ENCODE data around the gene FAM120A.

Gene FAM120A

GRCh38 chr9:93597871-93598646 is 146.6 kb downstream of the FAM120A start:
- DNase-seq: no peak

- DNase-seq: no peak
These were observed 147.3 kb downstream of the FAM120A start for GRCh38 chr9:93598647-93599241.

- DNase-seq: no peak
These were observed 148.3 kb downstream of the FAM120A start for GRCh38 chr9:93599571-93600403.

- DNase-seq: no peak
These were observed 149.0 kb downstream of the FAM120A start for GRCh38 chr9:93600504-93600903.

- DNase-seq: no peak
These were observed 149.6 kb downstream of the FAM120A start for GRCh38 chr9:93601063-93601462.

GRCh38 chr9:93601666-93602065 is 150.2 kb downstream of the FAM120A start:
- no peak for DNase-seq

GRCh38 chr9:93603011-93603410 is 151.5 kb downstream of the FAM120A start:
- DNase-seq: no peak

GRCh38 chr9:93603906-93604326 is 152.4 kb downstream of the FAM120A start:
- no peak for DNase-seq

- no peak for DNase-seq
These were observed 154.7 kb downstream of the FAM120A start for GRCh38 chr9:93606187-93606586.

- no peak for DNase-seq
These were observed 158.7 kb downstream of the FAM120A start for GRCh38 chr9:93610206-93610605.

- DNase-seq: no peak
These were observed 160.7 kb downstream of the FAM120A start for GRCh38 chr9:93612052-93612795.

GRCh38 chr9:93612796-93613154 is 161.3 kb downstream of the FAM120A start:
- no peak for DNase-seq

- no peak for DNase-seq
These were observed 161.7 kb downstream of the FAM120A start for GRCh38 chr9:93613174-93613573.

- no peak for DNase-seq
These were observed 162.3 kb downstream of the FAM120A start for GRCh38 chr9:93613791-93614190.

GRCh38 chr9:93614830-93615468 is 163.5 kb downstream of the FAM120A start:
- DNase-seq: no peak

All from CD4-positive, alpha-beta T cell treated with Interleukin-4 for 4 hours (primary cell).